HUES6 (cell line): ENCODE results near the gene SEC14L5.
"Not testable (repeated sequence)": the region's sequence is repeated elsewhere in the genome, so short reads cannot be mapped to it uniquely, and the experiment has no call there.

Experiments
- H3K27ac ChIP-seq: 2 replicates; pipeline ENCODE4 v1.7.0; 2013; ENCODE audit warnings: low read depth, mild to moderate bottlenecking, low read length, inconsistent platforms
- H3K27me3 ChIP-seq: 2 replicates; pipeline ENCODE4 v1.6.1; 2013; ENCODE audit warnings: low read length; ENCODE audit not compliant: control insufficient read depth, insufficient read depth
- H3K36me3 ChIP-seq: 2 replicates; pipeline ENCODE4 v1.6.1; 2013; ENCODE audit warnings: low read length; ENCODE audit not compliant: control insufficient read depth, insufficient read depth
- H3K4me1 ChIP-seq: 2 replicates; pipeline ENCODE4 v1.6.1; 2013; ENCODE audit warnings: low read length; ENCODE audit not compliant: control insufficient read depth, insufficient read depth
- H3K4me3 ChIP-seq: 2 replicates; pipeline ENCODE4 v1.5.1; 2013; ENCODE audit warnings: low read depth, low read length
- H3K9ac ChIP-seq: one replicate; pipeline ENCODE4 v1.6.1; 2013; ENCODE audit warnings: mild to moderate bottlenecking, low read length
- H3K9me3 ChIP-seq: 2 replicates; pipeline ENCODE4 v1.6.1; 2013; ENCODE audit warnings: low read depth, low read length; ENCODE audit not compliant: control insufficient read depth, insufficient read depth

SEC14L5 gene

DNA sequence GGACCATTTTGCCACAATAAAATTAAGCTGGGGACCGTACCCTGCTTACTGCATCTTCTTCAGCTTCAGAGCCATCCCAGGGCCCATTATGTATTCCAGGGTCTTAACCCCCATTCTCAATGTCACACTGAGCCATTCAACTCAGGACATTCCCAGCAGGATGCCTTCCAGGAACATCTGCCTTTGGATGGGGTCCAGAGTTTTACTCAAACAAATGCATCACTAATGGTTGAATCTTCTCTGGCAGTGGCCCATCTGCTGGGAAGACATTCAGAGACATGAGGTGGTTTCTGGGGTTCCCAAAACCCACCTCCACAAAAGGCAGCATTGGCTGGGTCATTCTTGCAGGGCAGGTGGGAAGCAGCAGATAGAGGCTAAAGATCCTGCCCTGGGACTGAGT lies 3.4 kb upstream of the SEC14L5 start:
- Histone ChIP-seq H3K9me3 (no peaks in the 10 kb centered on the region), H3K4me3 (no peak overlapping the region), H3K4me1 (peaks cover 4% of the 10 kb centered on the region), H3K9ac (no peak overlapping the region), H3K27ac (no peak overlapping the region), H3K27me3 (peaks cover 14% of the 10 kb centered on the region; the same call in 1 of the 2 replicates), H3K36me3 (no peaks in the 10 kb centered on the region)

DNA sequence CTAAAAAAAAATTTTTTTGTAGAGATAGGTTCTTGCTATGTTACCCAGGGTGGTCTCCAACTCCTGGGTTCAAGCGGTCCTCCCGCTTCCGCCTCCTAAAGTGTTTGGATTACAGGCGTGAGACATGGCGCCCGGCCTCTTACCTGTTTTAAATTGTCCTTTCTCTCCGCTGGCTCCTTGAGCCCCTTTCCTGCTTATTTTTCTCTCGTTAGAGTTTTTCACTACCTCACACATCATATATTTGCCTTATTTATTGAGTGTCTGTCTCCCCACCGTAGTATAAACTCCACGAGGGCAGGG lies 760 bp upstream of the SEC14L5 start:
- Histone ChIP-seq H3K4me3 (peak overlapping the region; percentile 86), H3K9me3 (no peaks in the 10 kb centered on the region), H3K9ac (peak overlapping the region; percentile 38), H3K27ac (no peak overlapping the region), H3K27me3 (peaks cover 18% of the 10 kb centered on the region; the same call in 1 of the 2 replicates), H3K4me1 (peaks cover 4% of the 10 kb centered on the region; the same call in 1 of the 2 replicates), H3K36me3 (no peaks in the 10 kb centered on the region)

DNA sequence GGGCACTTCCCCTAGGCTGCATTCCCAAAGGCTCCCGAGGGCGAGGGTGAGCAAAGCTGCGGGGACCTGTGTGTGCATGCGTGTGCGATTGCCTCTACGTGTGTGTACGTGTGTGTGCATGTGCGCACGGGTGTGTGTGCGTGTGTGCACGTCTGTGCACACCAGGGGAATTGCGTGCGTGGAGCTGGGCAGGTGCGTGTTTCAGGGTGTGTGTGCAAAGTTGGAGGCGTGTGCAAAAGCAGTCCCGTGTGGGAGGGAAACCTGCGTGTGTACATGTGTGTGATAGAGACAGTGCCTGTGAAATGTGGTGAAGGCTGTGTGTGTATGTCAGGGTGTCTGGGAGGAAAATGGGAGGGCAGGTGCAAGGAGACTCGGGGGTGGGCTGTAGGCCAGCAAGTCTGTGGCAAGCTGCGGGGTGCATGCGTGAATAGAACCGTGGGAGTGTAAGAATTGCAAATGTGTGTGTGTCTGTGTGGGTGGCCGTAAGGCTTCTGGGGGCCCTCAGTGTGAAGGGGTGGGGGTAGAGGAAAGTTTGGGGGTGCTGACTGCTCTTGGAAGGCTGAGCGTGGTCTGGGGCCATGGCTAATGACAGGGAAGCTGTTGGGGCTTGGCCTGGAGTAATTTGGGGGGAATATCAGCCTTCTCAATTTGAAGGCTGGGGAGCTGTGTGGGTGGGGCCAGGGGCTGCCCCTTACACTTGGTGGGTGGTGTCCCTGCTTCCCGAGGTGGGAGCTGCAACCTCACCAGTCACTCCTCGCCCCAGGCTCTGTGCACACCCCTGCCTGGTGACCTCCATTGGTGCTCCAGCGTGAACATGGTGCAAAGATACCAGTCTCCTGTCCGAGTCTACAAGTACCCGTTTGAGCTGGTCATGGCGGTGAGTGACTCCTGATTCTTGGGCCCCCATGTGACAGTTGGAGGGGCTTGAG lies 644 bp downstream of the SEC14L5 start:
- H3K36me3 ChIP-seq, result no peaks in the 10 kb centered on the region
- H3K4me3 ChIP-seq, result peak overlapping the region; percentile 49
- no peak overlapping the region for H3K27ac ChIP-seq
- H3K27me3 ChIP-seq, result peaks cover 18% of the 10 kb centered on the region; the same call in 1 of the 2 replicates
- no peak overlapping the region for H3K9ac ChIP-seq
- H3K4me1 ChIP-seq, result peaks cover 4% of the 10 kb centered on the region; the same call in 1 of the 2 replicates
- H3K9me3 ChIP-seq, result no peaks in the 10 kb centered on the region

DNA sequence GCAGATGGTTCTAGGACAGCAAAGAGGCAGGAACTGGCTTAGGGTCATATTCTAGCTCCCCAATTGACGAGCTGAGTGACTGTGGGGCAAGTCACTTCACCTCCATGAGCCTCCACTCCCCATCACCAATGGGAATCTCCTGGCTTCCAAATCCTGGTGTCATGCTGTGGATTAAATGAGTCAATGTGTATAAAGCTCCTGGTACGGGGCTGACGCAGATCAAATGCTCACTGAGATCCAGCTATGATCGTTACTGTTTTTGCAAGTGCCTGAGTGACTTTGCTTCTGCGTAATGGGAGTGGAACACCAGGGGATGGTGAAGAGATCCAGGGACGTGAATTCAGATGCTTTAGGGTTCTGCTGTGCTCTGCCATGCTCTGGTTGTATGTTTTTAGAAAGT lies 2.4 kb downstream of the SEC14L5 start:
- H3K4me3 ChIP-seq, result no peak overlapping the region

DNA sequence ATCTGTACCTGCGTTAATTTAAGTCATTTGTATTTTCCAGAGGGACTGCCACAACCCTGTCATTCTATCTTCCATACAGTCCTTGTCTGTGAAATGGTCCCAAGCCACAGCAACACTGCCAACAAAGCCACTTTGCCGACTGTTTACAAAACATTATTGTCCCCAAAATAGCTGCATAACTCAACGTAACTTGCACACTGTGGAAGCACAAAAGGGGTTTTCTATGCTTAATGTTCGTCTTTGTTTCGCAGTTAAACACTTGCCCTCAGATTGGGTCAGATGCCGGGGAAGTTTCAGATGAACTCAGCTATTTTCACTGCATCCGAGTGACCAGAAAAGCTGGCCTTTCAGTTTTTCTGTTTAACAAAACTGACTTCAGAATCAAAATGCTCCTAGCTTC lies 4.6 kb downstream of the SEC14L5 start:
- no peaks in the 10 kb centered on the region for H3K9me3 ChIP-seq
- H3K4me1 ChIP-seq, result peaks cover 4% of the 10 kb centered on the region; the same call in 1 of the 2 replicates
- no peak overlapping the region for H3K27ac ChIP-seq
- no peak overlapping the region for H3K9ac ChIP-seq
- H3K4me3 ChIP-seq, result no peak overlapping the region
- H3K27me3 ChIP-seq, result peaks cover 18% of the 10 kb centered on the region; the same call in 1 of the 2 replicates
- H3K36me3 ChIP-seq, result no peaks in the 10 kb centered on the region

More for the DNA sequence above, 2.4 kb downstream of the SEC14L5 start:
- H3K9me3 ChIP-seq, result no peaks in the 10 kb centered on the region
- no peak overlapping the region for H3K27ac ChIP-seq
- peaks cover 4% of the 10 kb centered on the region; the same call in 1 of the 2 replicates for H3K4me1 ChIP-seq
- no peaks in the 10 kb centered on the region for H3K36me3 ChIP-seq
- no peak overlapping the region for H3K9ac ChIP-seq
- H3K27me3 ChIP-seq, result peaks cover 18% of the 10 kb centered on the region; the same call in 1 of the 2 replicates

DNA sequence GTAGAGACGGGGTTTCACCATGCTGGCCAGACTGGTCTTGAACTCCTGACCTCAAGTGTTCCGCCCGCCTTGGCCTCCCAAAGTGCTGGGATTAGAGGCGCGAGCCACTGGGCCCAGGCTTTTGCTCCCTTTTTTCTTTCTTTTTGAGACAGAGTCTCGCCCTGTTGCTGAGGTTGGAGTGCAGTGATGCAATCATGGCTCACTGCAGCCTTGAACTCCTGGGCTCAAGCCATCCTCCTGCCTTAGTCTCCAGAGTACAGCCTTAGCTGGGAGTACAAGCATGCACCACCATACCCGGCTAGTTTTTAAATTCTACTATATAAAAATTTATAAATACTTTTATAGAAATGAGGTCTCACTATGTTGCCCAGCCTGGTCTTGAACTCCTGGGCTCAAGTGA lies 5.4 kb downstream of the SEC14L5 start:
- not testable (repeated sequence) for H3K9me3 ChIP-seq, H3K36me3 ChIP-seq, H3K4me1 ChIP-seq, H3K4me3 ChIP-seq, H3K9ac ChIP-seq, H3K27ac ChIP-seq
- peaks cover 16% of the 10 kb centered on the region; the same call in 1 of the 2 replicates for H3K27me3 ChIP-seq

DNA sequence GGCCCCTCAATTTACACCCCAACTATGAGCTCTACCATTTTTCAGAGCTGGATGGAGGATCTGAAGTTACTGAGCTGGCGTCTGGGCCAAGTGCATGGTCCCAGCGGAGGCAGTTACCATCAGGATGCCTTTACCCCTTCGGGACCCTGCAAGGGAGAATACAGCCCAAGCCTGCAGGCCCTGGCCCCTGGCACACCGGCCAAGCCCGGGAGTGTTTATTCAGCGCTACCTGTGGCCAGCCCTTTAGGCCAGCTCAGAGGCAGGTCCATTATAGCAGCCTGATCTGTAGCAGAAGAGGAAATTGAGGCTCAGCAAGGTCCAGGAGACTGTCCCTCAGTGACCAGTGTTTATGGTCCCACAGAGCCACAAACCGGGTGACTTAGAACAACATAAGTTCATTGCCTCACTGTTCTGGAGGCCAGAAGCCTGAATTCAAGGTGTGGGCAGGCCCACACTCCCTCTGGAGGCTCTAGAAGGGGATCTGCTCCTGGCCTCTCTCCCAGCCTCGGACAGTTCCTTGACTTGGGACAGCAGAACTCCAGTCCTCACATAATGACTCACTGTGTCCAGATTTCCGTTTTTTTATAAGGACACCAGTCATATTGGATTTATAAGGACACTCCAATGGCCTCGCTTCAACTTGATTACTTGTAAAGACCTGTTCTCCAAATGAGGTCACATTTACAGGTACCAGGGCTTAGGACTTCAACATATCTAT lies 8.8 kb downstream of the SEC14L5 start:
- H3K27me3 ChIP-seq, result no peaks in the 10 kb centered on the region
- peaks cover 24% of the 10 kb centered on the region for H3K4me1 ChIP-seq
- no peak overlapping the region for H3K27ac ChIP-seq
- no peak overlapping the region for H3K9ac ChIP-seq
- no peak overlapping the region for H3K4me3 ChIP-seq
- H3K36me3 ChIP-seq, result no peaks in the 10 kb centered on the region
- no peaks in the 10 kb centered on the region for H3K9me3 ChIP-seq

DNA sequence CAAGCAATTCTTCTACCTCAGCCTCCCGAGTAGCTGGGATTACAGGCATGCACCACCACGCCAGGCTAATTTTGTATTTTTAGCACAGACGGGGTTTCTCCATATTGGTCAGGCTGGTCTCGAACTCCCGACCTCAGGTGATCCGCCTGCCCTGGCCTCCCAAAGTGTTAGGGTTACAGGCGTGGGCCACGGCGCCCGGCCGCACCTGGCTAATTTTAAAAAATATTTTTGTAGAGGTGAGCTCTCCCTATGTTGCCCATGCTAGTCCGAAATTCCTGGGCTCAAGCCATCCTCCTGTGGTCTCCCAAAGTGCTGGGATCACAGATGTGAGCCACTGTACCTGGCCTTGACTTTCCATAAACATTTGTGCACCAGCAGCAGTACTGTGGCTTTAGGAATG lies 10.1 kb downstream of the SEC14L5 start:
- H3K27me3 ChIP-seq, H3K9me3 ChIP-seq, H3K36me3 ChIP-seq, H3K9ac ChIP-seq: not testable (repeated sequence)
- H3K4me1 ChIP-seq, result peaks cover 24% of the 10 kb centered on the region
- peak overlapping the region; percentile 12; the same call in 1 of the 2 replicates for H3K4me3 ChIP-seq
- H3K27ac ChIP-seq, result peak overlapping the region; percentile 69; the same call in 1 of the 2 replicates

DNA sequence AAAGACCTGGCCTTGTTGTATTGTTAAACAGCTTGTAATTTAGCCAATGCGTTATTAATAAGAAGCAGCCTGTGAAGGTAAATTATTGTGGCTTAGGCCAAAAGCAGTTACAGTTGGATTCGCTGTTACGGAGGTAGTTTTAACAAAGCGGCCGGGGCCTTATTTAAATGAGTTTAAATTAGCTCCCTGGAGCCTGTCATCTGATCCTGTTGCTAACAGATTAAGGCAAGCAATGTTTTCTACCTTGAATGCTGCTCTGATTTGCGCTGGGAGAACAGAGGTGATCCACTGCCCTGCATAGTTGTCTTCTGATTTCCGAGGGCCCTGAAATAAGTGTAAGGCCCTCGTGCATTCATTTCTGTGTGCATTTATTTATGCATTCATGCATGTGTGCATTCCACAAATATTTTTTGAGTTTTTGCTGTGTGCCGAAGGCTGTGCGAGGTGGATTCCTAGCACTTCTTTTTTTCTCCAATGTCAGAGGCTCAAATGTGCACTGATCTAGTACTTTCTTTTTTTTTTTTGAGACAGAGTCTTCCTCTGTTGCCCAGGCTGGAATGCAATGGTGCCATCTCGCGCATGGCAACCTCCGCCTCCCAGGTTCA lies 10.9 kb downstream of the SEC14L5 start:
- H3K9ac ChIP-seq, result no peak overlapping the region
- H3K4me3 ChIP-seq, result peak overlapping the region; percentile 12; the same call in 1 of the 2 replicates
- peaks cover 24% of the 10 kb centered on the region for H3K4me1 ChIP-seq
- no peaks in the 10 kb centered on the region for H3K9me3 ChIP-seq
- no peaks in the 10 kb centered on the region for H3K27me3 ChIP-seq
- H3K27ac ChIP-seq, result peak overlapping the region; percentile 69; the same call in 1 of the 2 replicates
- H3K36me3 ChIP-seq, result no peaks in the 10 kb centered on the region

DNA sequence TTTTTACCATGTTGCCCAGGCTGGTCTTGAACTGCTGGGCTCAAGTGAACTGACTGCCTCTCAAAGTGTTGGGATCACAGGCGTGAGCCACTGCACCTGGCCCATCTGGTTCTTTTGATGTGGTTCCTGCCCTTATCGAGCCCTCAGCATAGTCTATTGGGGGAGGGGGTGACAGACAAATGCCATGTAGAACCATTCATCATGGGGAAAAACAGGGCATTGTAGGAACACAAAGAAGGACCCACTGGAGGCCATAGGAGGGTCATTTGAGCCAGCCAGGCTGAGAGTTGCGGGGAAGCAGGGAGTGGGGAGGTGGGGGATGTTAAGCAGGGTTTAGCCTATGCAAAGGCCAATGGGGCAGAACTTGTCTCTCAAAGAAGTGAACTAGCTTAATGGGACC lies 11.9 kb downstream of the SEC14L5 start:
- H3K9ac ChIP-seq, result no peak overlapping the region

More for the DNA sequence above, 11.9 kb downstream of the SEC14L5 start:
- Histone ChIP-seq H3K4me3 (no peak overlapping the region), H3K27ac (no peak overlapping the region), H3K4me1 (peaks cover 24% of the 10 kb centered on the region), H3K9me3 (no peaks in the 10 kb centered on the region), H3K36me3 (no peaks in the 10 kb centered on the region), H3K27me3 (no peaks in the 10 kb centered on the region)
